Measurements from ENCODE around the gene CREBBP.

DNA sequence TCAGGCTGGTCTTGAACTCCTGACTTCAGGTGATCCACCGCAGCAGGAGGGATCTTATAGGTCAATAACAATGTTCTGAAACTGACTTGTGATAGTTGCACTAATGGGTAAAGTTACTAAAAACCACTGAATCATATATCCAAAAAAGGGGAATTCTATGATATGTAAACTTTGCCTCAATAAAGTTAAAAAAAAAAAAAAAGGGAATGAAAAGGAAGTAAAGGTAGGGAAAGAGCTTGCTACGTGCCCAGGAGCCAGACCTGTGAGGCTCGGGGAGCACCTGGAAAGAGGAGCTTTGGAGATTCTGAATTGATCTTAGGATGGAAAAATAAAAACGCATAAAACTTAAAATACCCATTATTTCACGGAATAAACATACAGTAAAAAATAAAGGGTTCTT is 142.4 kb downstream of the CREBBP start:
- TF ChIP-seq, protein P1, sequence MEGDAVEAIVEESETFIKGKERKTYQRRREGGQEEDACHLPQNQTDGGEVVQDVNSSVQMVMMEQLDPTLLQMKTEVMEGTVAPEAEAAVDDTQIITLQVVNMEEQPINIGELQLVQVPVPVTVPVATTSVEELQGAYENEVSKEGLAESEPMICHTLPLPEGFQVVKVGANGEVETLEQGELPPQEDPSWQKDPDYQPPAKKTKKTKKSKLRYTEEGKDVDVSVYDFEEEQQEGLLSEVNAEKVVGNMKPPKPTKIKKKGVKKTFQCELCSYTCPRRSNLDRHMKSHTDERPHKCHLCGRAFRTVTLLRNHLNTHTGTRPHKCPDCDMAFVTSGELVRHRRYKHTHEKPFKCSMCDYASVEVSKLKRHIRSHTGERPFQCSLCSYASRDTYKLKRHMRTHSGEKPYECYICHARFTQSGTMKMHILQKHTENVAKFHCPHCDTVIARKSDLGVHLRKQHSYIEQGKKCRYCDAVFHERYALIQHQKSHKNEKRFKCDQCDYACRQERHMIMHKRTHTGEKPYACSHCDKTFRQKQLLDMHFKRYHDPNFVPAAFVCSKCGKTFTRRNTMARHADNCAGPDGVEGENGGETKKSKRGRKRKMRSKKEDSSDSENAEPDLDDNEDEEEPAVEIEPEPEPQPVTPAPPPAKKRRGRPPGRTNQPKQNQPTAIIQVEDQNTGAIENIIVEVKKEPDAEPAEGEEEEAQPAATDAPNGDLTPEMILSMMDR (conservative IDR thresholded peaks at IDR 0.05; ENCODE audit: low read depth, low read length), result no peak
- TF ChIP-seq EZH2 (IDR thresholded peaks at IDR 0.05; ENCODE audit: borderline replicate concordance, low read depth, low read length, poor library complexity, severe bottlenecking), result no peak

Measured in A673 (cell line).